Neural crest cell (in vitro differentiated cells): ENCODE results near the gene PCYT1B. TPM values are rescaled to one million over a fixed set of nuclear protein-coding genes. Genes with fewer than 3 reads are reported as not detected.
A peak's percentile ranks its signal among the peaks of the same experiment; 100 is the strongest.

ENCODE experiments used
- DNase-seq: peaks from one replicate; pipeline ENCODE4 v3.0.0; 2021; ENCODE audit warnings: low read depth, mixed read lengths, low spot score
- H3K27ac Mint-ChIP-seq: one replicate; pipeline ENCODE4 v1.8.0; 2021; ENCODE audit warnings: mild to moderate bottlenecking, mixed read lengths; ENCODE audit not compliant: unreplicated experiment
- H3K27me3 Mint-ChIP-seq: 2 replicates; pipeline ENCODE4 v1.8.0; 2021; ENCODE audit warnings: low read depth, mild to moderate bottlenecking, mixed read lengths
- H3K36me3 Mint-ChIP-seq: 2 replicates; pipeline ENCODE4 v1.8.0; 2021; ENCODE audit warnings: low read depth, mild to moderate bottlenecking, mixed read lengths
- H3K4me1 Mint-ChIP-seq: 2 replicates; pipeline ENCODE4 v1.8.0; 2021; ENCODE audit warnings: mixed read lengths
- H3K4me3 Mint-ChIP-seq: one replicate; pipeline ENCODE4 v1.8.0; 2021; ENCODE audit warnings: mild to moderate bottlenecking, mixed read lengths
- H3K9me3 Mint-ChIP-seq: 2 replicates; pipeline ENCODE4 v1.8.0; 2021; ENCODE audit warnings: mixed read lengths
- long read RNA-seq: library from polyadenylated mRNA; unstranded; transcript quantifications from one replicate; pipeline ENCODE4 v2.0.0, GENCODE V29; 2020
- total RNA-seq: library from RNA; stranded (reverse); gene quantifications from 2 replicates; pipeline ENCODE4 v1.2.1, GENCODE V29; 2021
- TF ChIP-seq, protein P1 (sequence below): fragments of 200-600 bp; sonication (generic); conservative IDR thresholded peaks from 2 replicates; pipeline ENCODE4 v1.5.0; 2021; ENCODE audit warnings: antibody characterized with exemption, mild to moderate bottlenecking

Gene PCYT1B
- total RNA-seq: 32.3 and 34.0 TPM in 2 replicates
- long read RNA-seq, partial matches to known transcripts: 0 of 1 reads
- long read RNA-seq, other reads (novel, unspliced or antisense): 1 of 1 reads

DNA sequence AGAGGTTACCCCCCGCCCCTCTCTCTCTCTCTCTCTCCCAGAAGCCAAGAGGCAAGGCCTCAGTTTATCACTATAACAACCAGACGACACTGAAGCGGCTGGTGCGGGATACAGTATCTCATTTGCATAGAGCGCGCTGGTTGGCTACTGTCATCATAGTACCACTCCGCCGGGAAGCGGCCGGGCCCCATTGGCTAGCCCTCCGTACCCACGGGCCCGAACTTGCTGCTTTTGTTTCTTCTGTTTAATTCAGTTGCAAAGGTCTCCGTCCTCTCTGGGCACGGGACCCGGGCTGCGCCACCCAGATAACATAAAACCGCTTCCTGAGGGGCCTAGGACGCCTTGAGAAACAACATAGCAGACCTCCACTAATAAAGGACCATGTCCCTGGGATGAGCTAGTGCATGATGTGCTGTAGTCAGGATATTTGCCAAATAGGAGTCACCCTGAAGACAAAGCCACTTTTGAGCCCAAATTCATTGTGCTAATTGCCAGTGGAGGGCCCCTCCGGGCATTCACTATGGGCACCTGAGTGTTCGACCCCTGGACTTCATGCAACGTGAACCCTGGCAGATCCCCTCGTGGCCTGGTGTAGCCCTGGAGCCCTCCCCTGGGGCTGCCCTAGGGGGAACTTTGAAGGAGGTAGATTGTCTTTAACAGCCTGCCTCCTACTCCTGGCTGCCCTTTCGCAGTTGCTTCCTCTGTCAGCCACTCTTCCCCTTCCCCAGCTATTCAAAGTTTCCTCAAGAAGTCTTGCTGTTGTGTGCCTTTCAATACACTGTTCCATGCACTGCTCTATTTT, at the start of gene PCYT1B:
Gene PCYT1B (minus strand): TSS at position 91 of the 802 bp plus-strand sequence. CDS start 242 bp downstream, outside the sequence.
- Mint-ChIP-seq H3K9me3 (no peaks in the 10 kb centered on the region), H3K27me3 (no peaks in the 10 kb centered on the region), H3K27ac (peak within 1 kb of the TSS; percentile 90), H3K4me1 (peaks cover 34% of the 10 kb centered on the region), H3K36me3 (no peaks in the 10 kb centered on the region), H3K4me3 (peak within 1 kb of the TSS; percentile 91)
- TF ChIP-seq, protein P1, sequence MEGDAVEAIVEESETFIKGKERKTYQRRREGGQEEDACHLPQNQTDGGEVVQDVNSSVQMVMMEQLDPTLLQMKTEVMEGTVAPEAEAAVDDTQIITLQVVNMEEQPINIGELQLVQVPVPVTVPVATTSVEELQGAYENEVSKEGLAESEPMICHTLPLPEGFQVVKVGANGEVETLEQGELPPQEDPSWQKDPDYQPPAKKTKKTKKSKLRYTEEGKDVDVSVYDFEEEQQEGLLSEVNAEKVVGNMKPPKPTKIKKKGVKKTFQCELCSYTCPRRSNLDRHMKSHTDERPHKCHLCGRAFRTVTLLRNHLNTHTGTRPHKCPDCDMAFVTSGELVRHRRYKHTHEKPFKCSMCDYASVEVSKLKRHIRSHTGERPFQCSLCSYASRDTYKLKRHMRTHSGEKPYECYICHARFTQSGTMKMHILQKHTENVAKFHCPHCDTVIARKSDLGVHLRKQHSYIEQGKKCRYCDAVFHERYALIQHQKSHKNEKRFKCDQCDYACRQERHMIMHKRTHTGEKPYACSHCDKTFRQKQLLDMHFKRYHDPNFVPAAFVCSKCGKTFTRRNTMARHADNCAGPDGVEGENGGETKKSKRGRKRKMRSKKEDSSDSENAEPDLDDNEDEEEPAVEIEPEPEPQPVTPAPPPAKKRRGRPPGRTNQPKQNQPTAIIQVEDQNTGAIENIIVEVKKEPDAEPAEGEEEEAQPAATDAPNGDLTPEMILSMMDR: no peak
- peak; percentile 68 for DNase-seq

DNA sequence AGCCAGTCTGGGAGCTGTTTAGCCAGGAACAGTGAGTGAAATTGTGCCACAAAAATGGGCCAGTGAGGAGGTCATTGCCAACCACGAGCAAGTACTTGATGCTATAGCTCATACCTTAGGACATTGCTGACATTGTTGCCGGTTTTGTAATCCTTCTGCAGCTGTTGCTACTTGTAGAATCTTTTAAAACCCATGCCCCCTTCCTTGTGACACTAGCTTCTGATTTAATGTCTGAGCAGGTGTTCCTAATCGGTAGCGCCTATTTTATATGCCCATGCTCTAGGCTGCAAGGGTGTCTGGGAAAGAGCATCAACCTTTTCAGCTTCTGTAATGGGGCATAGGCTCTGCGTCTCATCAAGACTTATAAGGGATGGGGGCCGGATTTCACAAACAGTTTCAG, 49.1 kb upstream of the PCYT1B start:
- peak overlapping the region; percentile 68 for H3K4me3 Mint-ChIP-seq
- no peaks in the 10 kb centered on the region for H3K27me3 Mint-ChIP-seq
- H3K4me1 Mint-ChIP-seq: peaks cover 52% of the 10 kb centered on the region

GRCh38 chrX:24694825-24695224, 47.7 kb upstream of the PCYT1B start:
- Mint-ChIP-seq H3K4me1 (peaks cover 52% of the 10 kb centered on the region), H3K27me3 (no peaks in the 10 kb centered on the region), H3K9me3 (no peaks in the 10 kb centered on the region), H3K36me3 (peaks cover 4% of the 10 kb centered on the region), H3K4me3 (peak overlapping the region; percentile 96), H3K27ac (peak overlapping the region; percentile 40)
- TF ChIP-seq, protein P1: no peak
- no peak for DNase-seq

More for the DNA sequence above, 49.1 kb upstream of the PCYT1B start:
- TF ChIP-seq, protein P1: no peak
- Mint-ChIP-seq H3K27ac (no peak overlapping the region), H3K36me3 (peaks cover 6% of the 10 kb centered on the region), H3K9me3 (no peaks in the 10 kb centered on the region)
- DNase-seq: no peak

- peaks cover 52% of the 10 kb centered on the region for H3K4me1 Mint-ChIP-seq
- DNase-seq: peak; percentile 98
- peak within 1 kb of the TSS; percentile 96 for H3K4me3 Mint-ChIP-seq
- H3K9me3 Mint-ChIP-seq: no peaks in the 10 kb centered on the region
- TF ChIP-seq, protein P1: no peak
- H3K27me3 Mint-ChIP-seq: no peaks in the 10 kb centered on the region
- H3K27ac Mint-ChIP-seq: peak within 1 kb of the TSS; percentile 97
- H3K36me3 Mint-ChIP-seq: peaks cover 3% of the 10 kb centered on the region
These were observed 46.5 kb upstream of the PCYT1B start, which contains the start of gene POLA1 for GRCh38 chrX:24693453-24694202. TSS of gene POLA1 (plus strand) at chrX:24693918. CDS start at chrX:24693962, 44 bp downstream.

DNA sequence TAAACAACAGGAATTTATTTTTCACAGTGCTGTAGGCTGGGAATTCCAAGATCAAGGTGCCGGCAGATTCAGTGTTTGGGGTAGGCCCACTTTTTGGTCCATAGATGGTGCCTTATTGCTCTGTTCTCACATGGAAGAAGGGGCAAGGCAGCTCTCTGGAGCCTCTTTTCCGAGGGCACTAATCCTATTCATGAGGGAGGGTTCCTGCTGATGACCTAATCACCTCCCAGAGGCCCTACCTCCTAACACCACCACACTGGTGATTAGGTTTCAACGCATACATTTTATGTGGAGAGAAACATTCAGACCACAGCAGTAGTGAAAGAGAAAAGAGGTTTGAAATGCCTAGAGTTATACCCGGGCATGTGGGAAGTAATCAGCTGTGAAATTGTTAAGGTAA, 45.2 kb upstream of the PCYT1B start:
- Mint-ChIP-seq H3K9me3 (no peaks in the 10 kb centered on the region), H3K27ac (peak overlapping the region; percentile 39), H3K4me3 (peak overlapping the region; percentile 96), H3K27me3 (no peaks in the 10 kb centered on the region), H3K4me1 (peaks cover 48% of the 10 kb centered on the region), H3K36me3 (peaks cover 3% of the 10 kb centered on the region)
- no peak for DNase-seq
- TF ChIP-seq, protein P1: no peak
